Neural cell (in vitro differentiated cells): ENCODE results near the gene ERBB4.
A peak's percentile ranks its signal among the peaks of the same experiment; 100 is the strongest.

Experiments
- EP300 ChIP-seq: fragments of 450-650 bp; conservative IDR thresholded peaks from 2 replicates; pipeline ENCODE4 v1.6.1; 2014; ENCODE audit warnings: antibody characterized with exemption, mild to moderate bottlenecking, moderate library complexity; ENCODE audit not compliant: poor library complexity, severe bottlenecking
- EZH2 ChIP-seq: fragments of 200-600, 300-800 bp; shearing (Covaris generic), sonication (generic); IDR thresholded peaks from 2 replicates; pipeline ENCODE4 v1.6.1; 2014; ENCODE audit warnings: antibody characterized with exemption, low read length, borderline replicate concordance, mild to moderate bottlenecking; ENCODE audit not compliant: insufficient read depth, poor library complexity, severe bottlenecking
- MXI1 ChIP-seq: fragments of 450-650 bp; conservative IDR thresholded peaks from 2 replicates; pipeline ENCODE4 v1.6.1; 2014; ENCODE audit warnings: antibody characterized with exemption, mild to moderate bottlenecking; ENCODE audit not compliant: poor library complexity, severe bottlenecking
- POLR2AphosphoS5 ChIP-seq: IDR thresholded peaks from 2 replicates; pipeline ENCODE4 v1.6.1; 2012
- RAD21 ChIP-seq: fragments of 450-650 bp; conservative IDR thresholded peaks from 2 replicates; pipeline ENCODE4 v1.6.1; 2014; ENCODE audit warnings: antibody characterized with exemption, mild to moderate bottlenecking, moderate library complexity
- SMC3 ChIP-seq: fragments of 450-650 bp; conservative IDR thresholded peaks from 2 replicates; pipeline ENCODE4 v1.6.1; 2014; ENCODE audit warnings: antibody characterized with exemption, mild to moderate bottlenecking, moderate library complexity; ENCODE audit not compliant: poor library complexity
- TAF1 ChIP-seq: IDR thresholded peaks from 2 replicates; pipeline ENCODE4 v1.6.1; 2012; ENCODE audit warnings: low read depth
- TF ChIP-seq, protein P1 (sequence below): fragments of 450-650 bp; IDR thresholded peaks from 2 replicates; pipeline ENCODE4 v1.5.1; 2014; ENCODE audit warnings: antibody characterized with exemption, mild to moderate bottlenecking, moderate library complexity; ENCODE audit not compliant: poor library complexity, severe bottlenecking
- TF ChIP-seq, protein P2 (sequence below): IDR thresholded peaks from 2 replicates; pipeline ENCODE4 v1.6.1; 2012; ENCODE audit warnings: borderline replicate concordance

DNA sequence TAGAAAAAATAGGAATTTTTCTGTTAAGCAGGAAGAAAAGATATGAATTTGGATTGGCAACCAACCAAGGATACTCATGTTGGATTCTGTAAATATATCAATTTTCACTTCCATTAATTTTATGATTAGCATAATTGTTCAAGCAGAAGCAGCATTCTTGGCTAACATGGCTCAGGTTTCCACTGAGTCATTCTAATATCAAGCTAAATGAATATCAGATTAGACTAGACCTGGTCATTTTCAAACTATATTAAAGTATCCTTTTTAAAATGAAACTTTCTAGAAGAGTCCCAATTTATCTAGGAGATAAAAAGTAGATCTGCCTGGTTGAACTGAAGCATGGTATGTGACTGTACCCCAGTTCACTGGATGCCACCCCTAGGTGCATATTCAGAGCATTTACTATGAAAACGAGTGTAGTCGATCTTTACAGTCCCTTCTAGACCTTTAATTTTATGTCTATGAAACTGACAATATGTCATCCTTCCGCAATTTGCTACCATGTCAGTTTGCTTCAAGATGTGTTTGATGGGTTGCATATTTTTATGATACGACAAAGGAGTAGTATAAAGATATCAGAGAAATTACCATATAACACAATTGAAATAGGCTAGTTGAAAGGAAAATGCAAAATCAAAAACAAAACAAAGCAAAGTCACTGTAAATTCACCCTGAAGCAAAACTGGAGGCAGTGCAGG is 704.9 kb downstream of the ERBB4 start:
- TF ChIP-seq POLR2AphosphoS5 = peak; percentile 77
- TF ChIP-seq, protein P1, sequence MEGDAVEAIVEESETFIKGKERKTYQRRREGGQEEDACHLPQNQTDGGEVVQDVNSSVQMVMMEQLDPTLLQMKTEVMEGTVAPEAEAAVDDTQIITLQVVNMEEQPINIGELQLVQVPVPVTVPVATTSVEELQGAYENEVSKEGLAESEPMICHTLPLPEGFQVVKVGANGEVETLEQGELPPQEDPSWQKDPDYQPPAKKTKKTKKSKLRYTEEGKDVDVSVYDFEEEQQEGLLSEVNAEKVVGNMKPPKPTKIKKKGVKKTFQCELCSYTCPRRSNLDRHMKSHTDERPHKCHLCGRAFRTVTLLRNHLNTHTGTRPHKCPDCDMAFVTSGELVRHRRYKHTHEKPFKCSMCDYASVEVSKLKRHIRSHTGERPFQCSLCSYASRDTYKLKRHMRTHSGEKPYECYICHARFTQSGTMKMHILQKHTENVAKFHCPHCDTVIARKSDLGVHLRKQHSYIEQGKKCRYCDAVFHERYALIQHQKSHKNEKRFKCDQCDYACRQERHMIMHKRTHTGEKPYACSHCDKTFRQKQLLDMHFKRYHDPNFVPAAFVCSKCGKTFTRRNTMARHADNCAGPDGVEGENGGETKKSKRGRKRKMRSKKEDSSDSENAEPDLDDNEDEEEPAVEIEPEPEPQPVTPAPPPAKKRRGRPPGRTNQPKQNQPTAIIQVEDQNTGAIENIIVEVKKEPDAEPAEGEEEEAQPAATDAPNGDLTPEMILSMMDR = no peak
- no peak for TF ChIP-seq SMC3
- TF ChIP-seq, protein P2, sequence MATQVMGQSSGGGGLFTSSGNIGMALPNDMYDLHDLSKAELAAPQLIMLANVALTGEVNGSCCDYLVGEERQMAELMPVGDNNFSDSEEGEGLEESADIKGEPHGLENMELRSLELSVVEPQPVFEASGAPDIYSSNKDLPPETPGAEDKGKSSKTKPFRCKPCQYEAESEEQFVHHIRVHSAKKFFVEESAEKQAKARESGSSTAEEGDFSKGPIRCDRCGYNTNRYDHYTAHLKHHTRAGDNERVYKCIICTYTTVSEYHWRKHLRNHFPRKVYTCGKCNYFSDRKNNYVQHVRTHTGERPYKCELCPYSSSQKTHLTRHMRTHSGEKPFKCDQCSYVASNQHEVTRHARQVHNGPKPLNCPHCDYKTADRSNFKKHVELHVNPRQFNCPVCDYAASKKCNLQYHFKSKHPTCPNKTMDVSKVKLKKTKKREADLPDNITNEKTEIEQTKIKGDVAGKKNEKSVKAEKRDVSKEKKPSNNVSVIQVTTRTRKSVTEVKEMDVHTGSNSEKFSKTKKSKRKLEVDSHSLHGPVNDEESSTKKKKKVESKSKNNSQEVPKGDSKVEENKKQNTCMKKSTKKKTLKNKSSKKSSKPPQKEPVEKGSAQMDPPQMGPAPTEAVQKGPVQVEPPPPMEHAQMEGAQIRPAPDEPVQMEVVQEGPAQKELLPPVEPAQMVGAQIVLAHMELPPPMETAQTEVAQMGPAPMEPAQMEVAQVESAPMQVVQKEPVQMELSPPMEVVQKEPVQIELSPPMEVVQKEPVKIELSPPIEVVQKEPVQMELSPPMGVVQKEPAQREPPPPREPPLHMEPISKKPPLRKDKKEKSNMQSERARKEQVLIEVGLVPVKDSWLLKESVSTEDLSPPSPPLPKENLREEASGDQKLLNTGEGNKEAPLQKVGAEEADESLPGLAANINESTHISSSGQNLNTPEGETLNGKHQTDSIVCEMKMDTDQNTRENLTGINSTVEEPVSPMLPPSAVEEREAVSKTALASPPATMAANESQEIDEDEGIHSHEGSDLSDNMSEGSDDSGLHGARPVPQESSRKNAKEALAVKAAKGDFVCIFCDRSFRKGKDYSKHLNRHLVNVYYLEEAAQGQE = peak; percentile 36
- no peak for TF ChIP-seq TAF1
- TF ChIP-seq RAD21 = no peak
- peak; percentile 96 for TF ChIP-seq EP300
- no peak for TF ChIP-seq EZH2
- no peak for TF ChIP-seq MXI1
